PFSK-1 (cell line): ENCODE data around the gene IGSF5.

Experiments used
- SIN3A ChIP-seq: IDR thresholded peaks from 2 replicates; pipeline ENCODE4 v1.6.1; 2012; ENCODE audit warnings: mild to moderate bottlenecking, low read length, moderate library complexity, borderline replicate concordance; ENCODE audit not compliant: insufficient read depth
- TAF1 ChIP-seq: IDR thresholded peaks from 2 replicates; pipeline ENCODE4 v1.6.1; 2012; ENCODE audit warnings: low read length, control low read depth, borderline replicate concordance; ENCODE audit not compliant: insufficient read depth
- TF ChIP-seq, protein P1 (sequence below), 2 experiments: IDR thresholded peaks; 2 replicates each; pipeline versions ENCODE4 v1.6.1 to v1.8.0; 2011 to 2012; ENCODE audit warnings: low read depth in 2 of 2, low read length in 2 of 2, control low read depth in 1 of 2, inconsistent platforms in 1 of 2, mild to moderate bottlenecking in 1 of 2, moderate library complexity in 1 of 2; ENCODE audit not compliant: insufficient read depth in 1 of 2

GRCh38 chr21:39775816-39776215 lies 30.8 kb downstream of the IGSF5 start:
- TF ChIP-seq SIN3A (no peak), TAF1 (no peak)
- TF ChIP-seq, protein P1, sequence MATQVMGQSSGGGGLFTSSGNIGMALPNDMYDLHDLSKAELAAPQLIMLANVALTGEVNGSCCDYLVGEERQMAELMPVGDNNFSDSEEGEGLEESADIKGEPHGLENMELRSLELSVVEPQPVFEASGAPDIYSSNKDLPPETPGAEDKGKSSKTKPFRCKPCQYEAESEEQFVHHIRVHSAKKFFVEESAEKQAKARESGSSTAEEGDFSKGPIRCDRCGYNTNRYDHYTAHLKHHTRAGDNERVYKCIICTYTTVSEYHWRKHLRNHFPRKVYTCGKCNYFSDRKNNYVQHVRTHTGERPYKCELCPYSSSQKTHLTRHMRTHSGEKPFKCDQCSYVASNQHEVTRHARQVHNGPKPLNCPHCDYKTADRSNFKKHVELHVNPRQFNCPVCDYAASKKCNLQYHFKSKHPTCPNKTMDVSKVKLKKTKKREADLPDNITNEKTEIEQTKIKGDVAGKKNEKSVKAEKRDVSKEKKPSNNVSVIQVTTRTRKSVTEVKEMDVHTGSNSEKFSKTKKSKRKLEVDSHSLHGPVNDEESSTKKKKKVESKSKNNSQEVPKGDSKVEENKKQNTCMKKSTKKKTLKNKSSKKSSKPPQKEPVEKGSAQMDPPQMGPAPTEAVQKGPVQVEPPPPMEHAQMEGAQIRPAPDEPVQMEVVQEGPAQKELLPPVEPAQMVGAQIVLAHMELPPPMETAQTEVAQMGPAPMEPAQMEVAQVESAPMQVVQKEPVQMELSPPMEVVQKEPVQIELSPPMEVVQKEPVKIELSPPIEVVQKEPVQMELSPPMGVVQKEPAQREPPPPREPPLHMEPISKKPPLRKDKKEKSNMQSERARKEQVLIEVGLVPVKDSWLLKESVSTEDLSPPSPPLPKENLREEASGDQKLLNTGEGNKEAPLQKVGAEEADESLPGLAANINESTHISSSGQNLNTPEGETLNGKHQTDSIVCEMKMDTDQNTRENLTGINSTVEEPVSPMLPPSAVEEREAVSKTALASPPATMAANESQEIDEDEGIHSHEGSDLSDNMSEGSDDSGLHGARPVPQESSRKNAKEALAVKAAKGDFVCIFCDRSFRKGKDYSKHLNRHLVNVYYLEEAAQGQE (IDR thresholded peaks at IDR 0.05; ENCODE audit: insufficient read depth in 1 of 2, low read depth in 2 of 2, low read length in 2 of 2) = no peak
